Heart left ventricle (tissue), 13 donors: Measurements from ENCODE around the gene ZBTB46.

ENCODE experiments used
- CTCF ChIP-seq, 12 donors: fragments of 200-600 bp; sonication (generic) in 4 of 12; IDR thresholded peaks; one replicate each; pipeline versions ENCODE4 v1.5.0 to v1.8.0; 2018 to 2022; ENCODE audit warnings: antibody characterized with exemption in 12 of 12, mild to moderate bottlenecking in 5 of 12
- POLR2A ChIP-seq, 2 donors: fragments of 450-650 bp; IDR thresholded peaks; one replicate each; pipeline ENCODE4 v1.6.1; 2017; ENCODE audit warnings: antibody characterized with exemption in 2 of 2, mild to moderate bottlenecking in 2 of 2, moderate library complexity in 2 of 2
- donor health status: ischemic (EF 13 %, LVEDD 7.1; RV severe dilation, severe dysfunction).
- donor health status: DM: no; HTN: yes; CAD: no.
- donor health status: DM: no; HTN: no; CAD: no.
- donor health status: ischemic (EF 25% LVEDD 6.9; RV normal size, moderate dysfunction).
- donor health status: ischemic (EF 25% LVEDD 5.7; RV mildly dilated, moderate dysfunction).
- donor health status: ischemic (EF 35%, LVEDD 5.7; RV mildly dilated, moderate dysfunction).
- donor health status: nonischemic (EF 11% LVEDD 7.7; RV severe dilation, severe dysfunction).
- donor health status: DM: yes; HTN: yes; CAD: no.
- donor health status: PGD.
- donor health status: ischemic (EF 29% LVEDD 5.4; RV normal size, mild dysfunction).
- donor health status: nonischemic (EF 23%, LVEDD 6.1; RV moderate dilation, normal function).

DNA sequence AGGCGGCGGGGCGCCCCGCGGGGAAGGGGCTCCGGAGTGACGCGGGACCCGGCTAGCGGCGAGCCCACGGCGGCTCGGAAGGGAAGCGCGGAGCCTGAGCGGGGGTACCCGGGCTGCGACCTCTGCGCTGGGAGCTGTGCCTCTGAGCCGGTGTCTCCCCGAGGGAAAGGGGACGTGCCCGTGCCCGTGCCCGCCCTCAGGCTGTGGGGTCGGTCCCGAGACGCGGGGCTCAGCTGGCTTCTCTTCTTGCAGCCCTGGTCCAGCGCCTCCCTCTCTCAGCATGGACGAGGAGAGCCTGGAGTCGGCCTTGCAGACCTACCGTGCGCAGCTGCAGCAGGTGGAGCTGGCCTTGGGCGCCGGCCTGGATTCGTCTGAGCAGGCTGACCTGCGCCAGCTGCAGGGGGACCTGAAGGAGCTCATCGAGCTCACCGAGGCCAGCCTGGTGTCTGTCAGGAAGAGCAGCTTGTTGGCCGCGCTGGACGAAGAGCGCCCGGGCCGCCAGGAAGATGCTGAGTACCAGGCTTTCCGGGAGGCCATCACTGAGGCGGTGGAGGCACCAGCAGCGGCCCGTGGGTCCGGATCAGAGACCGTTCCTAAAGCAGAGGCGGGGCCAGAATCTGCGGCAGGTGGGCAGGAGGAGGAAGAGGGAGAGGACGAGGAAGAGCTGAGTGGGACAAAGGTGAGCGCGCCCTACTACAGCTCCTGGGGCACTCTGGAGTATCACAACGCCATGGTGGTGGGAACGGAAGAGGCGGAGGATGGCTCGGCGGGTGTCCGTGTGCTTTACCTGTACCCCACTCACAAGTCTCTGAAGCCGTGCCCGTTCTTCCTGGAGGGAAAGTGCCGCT is 122.5 kb downstream of the ZBTB46 start:
- no peak for TF ChIP-seq CTCF (IDR thresholded peaks at IDR 0.05)
- TF ChIP-seq POLR2A (IDR thresholded peaks at IDR 0.05), result no peak
